Brain pericyte (primary cell): ENCODE results near the gene TUBG1.
A peak's percentile ranks its signal among the peaks of the same experiment; 100 is the strongest.
"Not testable (repeated sequence)": the region's sequence is repeated elsewhere in the genome, so short reads cannot be mapped to it uniquely, and the experiment has no call there.

Experiments
- DNase-seq: peaks from one replicate; pipeline ENCODE4 v3.0.0-alpha.2; 2012; ENCODE audit warnings: low read depth, low spot score

TUBG1 gene

GRCh38 chr17:42623271-42623670 lies 13.8 kb downstream of the TUBG1 start:
- DNase-seq, result no peak

- no peak for DNase-seq
Measured at GRCh38 chr17:42623732-42624596, 14.5 kb downstream of the TUBG1 start.

GRCh38 chr17:42627032-42627764 lies 17.7 kb downstream of the TUBG1 start:
- DNase-seq, result not testable (repeated sequence)

- DNase-seq, result no peak
Measured at GRCh38 chr17:42629411-42630009, 20.0 kb downstream of the TUBG1 start.

GRCh38 chr17:42632949-42633444 lies 23.5 kb downstream of the TUBG1 start:
- no peak for DNase-seq

- no peak for DNase-seq
Measured at GRCh38 chr17:42639525-42640113, 30.1 kb downstream of the TUBG1 start.

GRCh38 chr17:42640121-42640520 lies 30.6 kb downstream of the TUBG1 start:
- DNase-seq, result no peak

- no peak for DNase-seq
Measured at GRCh38 chr17:42642336-42642735, 32.9 kb downstream of the TUBG1 start.

GRCh38 chr17:42647778-42648177 lies 38.3 kb downstream of the TUBG1 start:
- DNase-seq, result no peak

- DNase-seq, result no peak
Measured at GRCh38 chr17:42651392-42651791, 41.9 kb downstream of the TUBG1 start.

- DNase-seq, result no peak
Measured at GRCh38 chr17:42653179-42654124, 44.0 kb downstream of the TUBG1 start.

GRCh38 chr17:42655528-42655927 lies 46.0 kb downstream of the TUBG1 start:
- DNase-seq, result no peak

- no peak for DNase-seq
Measured at GRCh38 chr17:42657824-42658588, 48.5 kb downstream of the TUBG1 start.

GRCh38 chr17:42659079-42659931 lies 49.8 kb downstream of the TUBG1 start, which contains the start of gene TUBG2:
TSS of gene TUBG2 (plus strand) at chr17:42659284. CDS start at chr17:42659504, 220 bp downstream.
- peak; percentile 64 for DNase-seq

- DNase-seq, result not testable (repeated sequence)
Measured at GRCh38 chr17:42659932-42660274, 50.4 kb downstream of the TUBG1 start.

GRCh38 chr17:42660692-42661345 lies 51.3 kb downstream of the TUBG1 start:
- DNase-seq, result no peak
